Smooth muscle cell (in vitro differentiated cells): Measurements from ENCODE around the gene TTLL10. TPM values are rescaled to one million over a fixed set of nuclear protein-coding genes. Genes with fewer than 3 reads are reported as not detected.

Experiments used
- DNase-seq: peaks from one replicate; lab custom pipeline; 2025; ENCODE audit not compliant: unreplicated experiment; lab: John Stamatoyannopoulos, UW
- H2AFZ ChIP-seq: fragments of 200-600 bp; sonication (generic); 2 replicates; pipeline ENCODE4 v1.6.0; 2016; ENCODE audit warnings: antibody characterized with exemption, low read depth, mild to moderate bottlenecking
- H3F3A ChIP-seq: fragments of 200-600 bp; sonication (generic); 2 replicates; pipeline ENCODE4 v1.6.0; 2017; ENCODE audit warnings: antibody characterized with exemption, low read depth
- H3K27ac ChIP-seq: fragments of 200-600 bp; sonication (generic); 2 replicates; pipeline ENCODE4 v1.5.1; 2016; ENCODE audit warnings: low read depth, mild to moderate bottlenecking
- H3K27me3 ChIP-seq: fragments of 200-600 bp; sonication (generic); 2 replicates; pipeline ENCODE4 v1.6.1; 2016; ENCODE audit warnings: low read depth, mild to moderate bottlenecking
- H3K36me3 ChIP-seq: fragments of 200-600 bp; sonication (generic); 2 replicates; pipeline ENCODE4 v1.5.1; 2016; ENCODE audit warnings: low read depth
- H3K4me1 ChIP-seq: fragments of 200-600 bp; sonication (generic); 2 replicates; pipeline ENCODE4 v1.5.1; 2016; ENCODE audit warnings: low read depth
- H3K4me2 ChIP-seq: fragments of 200-600 bp; sonication (generic); 2 replicates; pipeline ENCODE4 v1.6.0; 2016; ENCODE audit warnings: mild to moderate bottlenecking
- H3K4me3 ChIP-seq: fragments of 200-600 bp; sonication (generic); 2 replicates; pipeline ENCODE4 v1.5.1; 2016; ENCODE audit warnings: mild to moderate bottlenecking
- H3K79me2 ChIP-seq: fragments of 200-600 bp; sonication (generic); 2 replicates; pipeline ENCODE4 v1.6.0; 2016; ENCODE audit warnings: low read depth, mild to moderate bottlenecking
- H3K9ac ChIP-seq: fragments of 200-600 bp; sonication (generic); 2 replicates; pipeline ENCODE4 v1.6.0; 2016; ENCODE audit warnings: low read depth
- H3K9me3 ChIP-seq: fragments of 200-600 bp; sonication (generic); replicated peaks from 2 replicates; pipeline ENCODE4 v1.5.1; 2016; ENCODE audit warnings: low read depth
- H4K20me1 ChIP-seq: fragments of 200-600 bp; sonication (generic); 2 replicates; pipeline ENCODE4 v1.6.0; 2016; ENCODE audit warnings: low read depth
- CTCF ChIP-seq: fragments of 200-600 bp; sonication (generic); IDR thresholded peaks from 2 replicates; pipeline ENCODE4 v1.5.1; 2017; ENCODE audit warnings: borderline replicate concordance, mild to moderate bottlenecking, antibody characterized with exemption; ENCODE audit not compliant: insufficient read depth, poor library complexity, severe bottlenecking
- WGBS: methylation state at CpG from one replicate; pipeline ENCODE4 v1.1.7; 2016; ENCODE audit warnings: low lambda C conversion rate; 5-methylcytosine and 5-hydroxymethylcytosine counted together
- polyA plus RNA-seq: library from polyadenylated mRNA; unstranded; fragments of >200 nt; fragmentation: Nextera tagmentation; extraction: Ambion mirVana; gene quantifications from 2 replicates; pipeline ENCODE4 v1.2.1, GENCODE V29; 2016
- total RNA-seq: library from RNA; depleted of rRNA; stranded (reverse); fragments of >200 nt; gene quantifications from 2 replicates; pipeline ENCODE4 v1.2.3, GENCODE V29; 2014

TTLL10 gene
- total and polyA plus RNA-seq, 2 experiments from 2014 or later = not detected

- no peak for DNase-seq
- 63% methylated on average over 11 of the region's 11 CpGs for WGBS
- H3K79me2 ChIP-seq = no peaks in the 10 kb centered on the region
- no peak overlapping the region for H3K9ac ChIP-seq
- H3K36me3 ChIP-seq = no peaks in the 10 kb centered on the region
- no peaks in the 10 kb centered on the region for H3K27me3 ChIP-seq
- peaks cover 16% of the 10 kb centered on the region for H4K20me1 ChIP-seq
- TF ChIP-seq CTCF = no peak
- no peak overlapping the region for H3K4me2 ChIP-seq
- no peaks in the 10 kb centered on the region for H3K9me3 ChIP-seq
- H3K27ac ChIP-seq = no peak overlapping the region
- H3F3A ChIP-seq = no peaks in the 10 kb centered on the region
- no peak overlapping the region for H2AFZ ChIP-seq
- no peak overlapping the region for H3K4me3 ChIP-seq
- H3K4me1 ChIP-seq = no peaks in the 10 kb centered on the region
Observed at GRCh38 chr1:1215080-1215676, 41.5 kb downstream of the TTLL10 start.

GRCh38 chr1:1215881-1216605 lies 42.4 kb downstream of the TTLL10 start:
- Histone ChIP-seq H2AFZ (no peak overlapping the region), H3K36me3 (no peaks in the 10 kb centered on the region), H3K27ac (no peak overlapping the region), H3K9me3 (no peaks in the 10 kb centered on the region), H3K27me3 (no peaks in the 10 kb centered on the region), H3K4me2 (no peak overlapping the region), H3F3A (no peaks in the 10 kb centered on the region), H3K4me3 (no peak overlapping the region), H3K4me1 (no peaks in the 10 kb centered on the region), H4K20me1 (peaks cover 22% of the 10 kb centered on the region), H3K79me2 (no peaks in the 10 kb centered on the region), H3K9ac (no peak overlapping the region)
- 96% methylated on average over 17 of the region's 21 CpGs for WGBS
- DNase-seq = no peak
- TF ChIP-seq CTCF = no peak

- Histone ChIP-seq H3K4me1 (no peaks in the 10 kb centered on the region), H3K9ac (no peak overlapping the region), H3K27ac (no peak overlapping the region), H3K9me3 (no peaks in the 10 kb centered on the region), H4K20me1 (peaks cover 22% of the 10 kb centered on the region), H3K4me2 (no peak overlapping the region), H3K79me2 (no peaks in the 10 kb centered on the region), H3K27me3 (no peaks in the 10 kb centered on the region), H3K4me3 (no peak overlapping the region), H3F3A (no peaks in the 10 kb centered on the region), H3K36me3 (no peaks in the 10 kb centered on the region), H2AFZ (no peak overlapping the region)
- TF ChIP-seq CTCF = no peak
- 98% methylated on average over 52 of the region's 74 CpGs for WGBS
- no peak for DNase-seq
Observed at GRCh38 chr1:1216770-1217620, 43.3 kb downstream of the TTLL10 start.
